ENCODE measurements around the gene SAMD5.

Gene SAMD5

DNA sequence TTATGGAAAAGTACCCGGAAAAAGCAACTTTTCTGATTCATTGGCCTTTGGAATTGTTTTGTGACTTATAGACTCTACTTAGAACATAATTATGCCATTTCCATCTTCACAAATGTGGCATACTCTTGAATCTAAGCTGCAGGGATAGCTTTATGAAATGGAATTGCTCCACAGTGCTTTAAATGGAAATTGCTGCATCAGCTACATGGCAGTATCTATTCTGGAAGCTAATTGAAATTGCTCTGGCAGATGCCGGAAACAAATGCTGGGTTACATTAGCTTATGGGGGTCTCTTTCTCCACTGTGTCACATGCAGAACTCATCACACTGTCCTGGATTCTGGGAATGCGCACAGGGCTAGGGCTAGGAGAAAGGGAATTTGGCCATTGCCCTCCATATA lies 108.9 kb downstream of the SAMD5 start:
- TF ChIP-seq, protein P1, sequence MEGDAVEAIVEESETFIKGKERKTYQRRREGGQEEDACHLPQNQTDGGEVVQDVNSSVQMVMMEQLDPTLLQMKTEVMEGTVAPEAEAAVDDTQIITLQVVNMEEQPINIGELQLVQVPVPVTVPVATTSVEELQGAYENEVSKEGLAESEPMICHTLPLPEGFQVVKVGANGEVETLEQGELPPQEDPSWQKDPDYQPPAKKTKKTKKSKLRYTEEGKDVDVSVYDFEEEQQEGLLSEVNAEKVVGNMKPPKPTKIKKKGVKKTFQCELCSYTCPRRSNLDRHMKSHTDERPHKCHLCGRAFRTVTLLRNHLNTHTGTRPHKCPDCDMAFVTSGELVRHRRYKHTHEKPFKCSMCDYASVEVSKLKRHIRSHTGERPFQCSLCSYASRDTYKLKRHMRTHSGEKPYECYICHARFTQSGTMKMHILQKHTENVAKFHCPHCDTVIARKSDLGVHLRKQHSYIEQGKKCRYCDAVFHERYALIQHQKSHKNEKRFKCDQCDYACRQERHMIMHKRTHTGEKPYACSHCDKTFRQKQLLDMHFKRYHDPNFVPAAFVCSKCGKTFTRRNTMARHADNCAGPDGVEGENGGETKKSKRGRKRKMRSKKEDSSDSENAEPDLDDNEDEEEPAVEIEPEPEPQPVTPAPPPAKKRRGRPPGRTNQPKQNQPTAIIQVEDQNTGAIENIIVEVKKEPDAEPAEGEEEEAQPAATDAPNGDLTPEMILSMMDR (IDR thresholded peaks at IDR 0.05; ENCODE audit: control extremely low read depth, extremely low read depth, low read depth, missing control alignments): no peak
- POLR2A ChIA-PET: no interaction called here
- no peak for DNase-seq (ENCODE audit: extremely low spot score)
- CTCF ChIA-PET: interaction anchor here (1.2 kb wide), 1 partner anchor 20 kb away, joined by 3 read pairs; no protein-coding TSS in a partner anchor

DNA sequence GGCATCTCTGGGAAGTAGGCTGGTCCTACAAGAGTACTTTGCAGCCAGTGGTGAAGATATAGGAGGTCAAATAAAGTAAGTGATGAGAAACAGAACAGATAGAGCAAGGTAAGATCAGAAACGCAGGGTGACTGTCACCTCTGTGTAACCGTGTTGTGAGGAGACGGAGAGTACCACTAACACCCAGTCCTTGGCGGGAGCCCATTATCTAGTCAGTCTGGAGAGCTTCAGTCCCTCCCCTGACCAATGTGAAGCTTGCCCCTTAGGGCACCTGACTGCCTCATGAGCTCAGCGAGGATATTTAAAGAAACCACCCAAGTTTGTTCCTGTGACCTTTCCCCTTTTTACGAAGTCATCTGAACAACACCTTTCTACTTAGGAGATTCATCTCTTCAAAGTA lies 110.0 kb downstream of the SAMD5 start:
- TF ChIP-seq, protein P1 (IDR thresholded peaks at IDR 0.05; ENCODE audit: control extremely low read depth, extremely low read depth, low read depth, missing control alignments): no peak
- ChIA-PET CTCF (interaction anchor here (1.2 kb wide), 1 partner anchor 26 kb away, joined by 3 read pairs; no protein-coding TSS in a partner anchor), POLR2A (no interaction called here)
- DNase-seq (ENCODE audit: extremely low spot score): no peak

DNA sequence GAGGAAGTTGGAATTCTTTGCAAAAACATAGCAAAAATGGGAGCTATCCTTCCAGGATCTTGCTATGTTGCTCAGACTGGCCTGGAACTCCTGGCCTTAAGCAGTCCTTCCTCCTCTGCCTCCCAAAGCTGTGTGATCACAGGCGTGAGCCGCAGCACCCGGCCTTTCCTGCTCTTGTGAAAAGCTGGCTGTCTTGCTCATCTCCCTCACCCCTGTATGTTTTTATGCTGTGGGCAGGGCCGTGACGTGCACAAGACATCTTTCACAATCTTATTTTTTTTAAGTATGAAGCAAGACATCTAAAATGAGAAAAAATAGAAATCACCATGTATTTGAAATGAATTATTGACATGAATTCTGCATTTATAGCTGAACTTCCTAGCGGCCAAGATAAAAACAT lies 110.4 kb downstream of the SAMD5 start:
- ChIA-PET CTCF (interaction anchor here (1.2 kb wide), 1 partner anchor 26 kb away, joined by 3 read pairs; no protein-coding TSS in a partner anchor), POLR2A (no interaction called here)
- DNase-seq (ENCODE audit: extremely low spot score): no peak
- TF ChIP-seq, protein P1 (IDR thresholded peaks at IDR 0.05; ENCODE audit: control extremely low read depth, extremely low read depth, low read depth, missing control alignments): no peak
